Head of caudate nucleus (tissue), 42 donors: ENCODE results near the gene MZB1.

Source experiments
- DNase-seq, 42 donors: peaks; one replicate each; pipeline versions ENCODE4 v3.0.0 to v3.0.0-alpha.2; 2020 to 2021; ENCODE audit warnings: mixed read lengths in 7 of 42
- intact Hi-C: fragments of 100-400 bp; cut with DNase I; formaldehyde crosslinking; loops from one replicate; pipeline ENCODE4 v1.15.0; 2022

Gene MZB1

GRCh38 chr5:139383275-139383992 lies 6.3 kb downstream of the MZB1 start, which contains the start of gene SLC23A1:
TSS of gene SLC23A1 (minus strand) at chr5:139383297. CDS start at chr5:139383253, 44 bp downstream.
- DNase-seq, result peak in 1 of 42 donors; percentile 2
- intact Hi-C loops, result no loop called here

GRCh38 chr5:139382807-139383206 lies 6.9 kb downstream of the MZB1 start:
- intact Hi-C loops, result no loop called here
- peak in 1 of 42 donors; percentile 16 for DNase-seq

DNA sequence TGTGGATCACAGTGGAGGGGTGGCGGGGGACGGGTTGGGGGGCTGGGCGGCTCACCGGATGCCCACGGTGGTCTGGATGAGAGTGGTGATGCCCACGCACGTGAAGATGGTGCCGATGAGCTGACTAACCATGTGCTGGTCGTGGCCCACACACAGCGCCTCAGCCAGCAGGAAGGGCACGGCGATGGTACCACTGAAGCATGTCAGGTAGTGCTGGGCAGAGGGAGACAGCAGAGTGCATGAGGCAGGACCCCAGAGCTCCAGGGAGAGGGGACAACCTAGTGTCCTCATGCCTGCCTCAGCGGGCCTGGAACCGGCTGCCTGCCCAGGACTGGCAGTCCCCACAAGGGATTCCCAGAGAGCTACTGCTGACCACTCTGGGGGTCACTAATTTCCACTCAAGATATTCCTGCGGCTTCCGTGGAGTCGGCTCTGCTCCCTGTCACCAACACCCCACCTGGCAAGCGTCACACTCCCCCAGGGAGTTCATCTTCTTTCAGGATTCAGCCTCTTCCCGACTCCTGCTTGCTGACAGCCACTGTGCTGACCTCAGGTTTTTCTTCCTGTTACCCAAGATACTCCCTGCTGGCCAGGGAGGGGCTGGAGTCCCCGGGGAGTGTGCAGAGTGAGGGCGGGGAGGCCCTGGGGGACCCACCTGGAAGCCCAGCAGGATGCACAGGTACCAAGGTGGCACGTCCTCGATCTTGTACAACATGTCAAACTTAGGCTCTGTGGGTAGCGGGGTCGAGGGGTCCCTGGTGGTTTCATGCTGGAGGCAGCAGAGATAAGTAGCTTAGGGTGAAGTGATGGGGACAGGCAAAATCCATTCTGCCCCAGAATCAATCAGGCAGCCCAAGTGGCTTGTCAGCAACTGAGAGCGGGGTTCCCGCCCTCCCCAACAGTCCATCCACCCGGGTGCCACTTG lies 7.6 kb downstream of the MZB1 start:
- DNase-seq, result peak in 1 of 42 donors; percentile 24
- intact Hi-C loops, result no loop called here

DNA sequence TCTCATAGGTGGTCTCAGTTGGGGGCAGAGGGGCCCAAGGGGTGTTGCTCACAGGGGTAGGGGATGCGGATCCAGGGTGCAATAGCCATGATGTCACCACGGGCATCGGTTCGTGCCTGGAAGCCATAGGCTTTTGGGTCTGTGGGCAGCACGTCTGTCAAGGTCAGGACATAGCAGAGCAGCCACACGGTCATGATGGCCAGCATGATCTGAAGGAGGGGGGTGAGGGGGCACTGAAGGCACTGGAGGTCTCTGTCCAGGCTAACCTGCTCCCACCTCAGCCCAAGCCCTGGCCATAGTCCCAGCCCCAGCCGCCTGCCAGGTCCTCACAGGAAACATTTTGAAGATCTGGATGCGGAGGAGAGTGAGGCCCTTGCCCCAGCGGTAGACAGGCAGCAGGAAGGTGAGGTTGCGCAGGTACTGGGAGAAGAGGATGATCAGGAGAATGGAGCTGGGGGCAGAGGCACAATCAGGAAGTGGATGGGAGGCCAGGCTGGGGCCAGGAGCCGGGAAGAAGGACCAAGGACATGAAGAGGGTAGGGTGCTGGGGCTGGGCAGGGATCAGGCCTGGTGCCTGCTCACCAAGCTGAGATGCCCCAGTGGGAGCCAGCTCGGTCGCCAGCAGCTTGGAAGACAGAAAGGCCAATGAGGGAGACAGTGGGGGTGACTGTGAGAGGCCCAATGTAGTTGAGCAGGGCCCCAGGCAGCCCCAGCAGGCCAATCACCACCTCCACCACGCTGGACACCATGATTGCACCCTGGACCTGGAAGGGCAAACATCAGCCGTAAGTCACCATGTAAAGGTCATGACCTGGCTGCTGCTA lies 9.9 kb downstream of the MZB1 start:
- intact Hi-C loops, result no loop called here
- DNase-seq, result no peak

DNA sequence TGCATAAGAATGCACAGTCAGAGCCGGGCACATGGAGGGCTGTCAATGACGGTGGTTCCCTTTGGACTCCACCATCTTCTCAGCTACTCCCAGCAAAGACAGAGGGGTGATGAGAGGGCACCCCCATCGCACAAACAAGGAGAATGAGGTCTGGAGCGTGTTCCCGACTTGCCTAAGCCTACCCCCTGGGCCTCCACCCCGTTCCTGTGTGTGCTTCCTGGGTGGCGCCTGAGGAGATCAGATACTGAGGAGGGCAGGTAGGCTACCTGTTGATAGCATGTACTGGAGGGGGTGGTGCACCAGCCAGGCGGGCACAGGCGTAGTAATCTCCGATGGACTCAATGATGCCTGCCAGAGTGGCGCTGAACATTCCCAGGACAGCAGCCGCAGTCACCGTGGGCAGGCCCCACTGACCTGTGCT lies 10.8 kb downstream of the MZB1 start:
- DNase-seq, result no peak
- intact Hi-C loops, result no loop called here

DNA sequence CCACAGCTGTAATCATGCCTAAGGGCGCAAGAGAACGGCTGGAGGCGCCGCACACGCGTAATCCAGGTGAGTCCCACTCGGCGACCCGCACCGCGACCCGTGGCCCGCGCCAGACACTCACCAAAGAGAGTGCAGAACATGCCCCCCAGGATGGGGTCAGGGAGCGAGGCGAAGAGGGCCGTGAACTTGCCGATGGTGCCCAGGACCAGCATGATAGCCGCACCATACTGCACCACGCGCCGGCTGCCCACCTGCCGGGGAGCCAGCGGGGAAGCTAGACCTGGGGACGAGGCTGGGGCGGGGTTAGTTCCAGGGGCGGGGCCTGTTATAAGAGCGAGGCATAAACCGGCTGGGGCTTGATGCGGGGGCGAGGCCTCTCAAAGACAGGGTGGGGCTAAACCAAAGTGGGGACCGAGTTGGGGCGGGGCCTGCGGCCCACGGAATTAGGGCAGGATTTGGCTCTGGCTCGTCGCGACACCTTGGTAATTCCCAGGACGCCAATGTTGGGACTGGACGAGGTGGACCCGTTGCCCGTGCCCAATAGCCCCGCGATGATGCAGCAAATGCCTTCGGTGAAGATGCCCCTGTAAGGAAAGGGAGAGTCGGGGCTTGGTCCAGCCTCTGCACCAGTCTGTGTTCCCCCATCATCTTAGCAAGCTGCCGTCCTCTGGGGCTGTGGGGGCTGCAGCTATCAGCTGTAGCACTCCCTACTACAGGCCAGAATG lies 11.4 kb downstream of the MZB1 start:
- intact Hi-C loops, result no loop called here

DNA sequence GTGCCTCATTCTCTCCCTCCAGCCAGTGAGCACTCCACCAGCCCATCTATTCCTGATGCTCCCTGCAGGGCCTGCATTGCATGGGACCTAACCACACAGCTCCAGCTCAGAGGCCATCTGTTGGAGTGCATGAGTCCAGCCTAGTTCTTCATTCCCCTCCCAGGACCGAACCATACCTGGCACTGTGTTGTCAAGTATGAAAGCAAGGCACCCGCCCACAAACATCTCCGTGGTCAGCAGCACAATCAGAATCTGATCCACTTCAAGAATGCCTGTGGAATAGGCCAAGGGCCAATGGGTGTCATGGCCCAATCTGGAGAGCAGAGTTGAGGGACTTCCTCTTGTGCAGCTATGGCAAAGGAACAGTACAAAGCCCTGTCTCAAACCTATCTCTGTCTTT lies 12.5 kb downstream of the MZB1 start:
- DNase-seq, result peak in 1 of 42 donors; percentile 4
- intact Hi-C loops, result no loop called here

More for the DNA sequence above, 11.4 kb downstream of the MZB1 start:
- DNase-seq, result peak in 1 of 42 donors; percentile 34

GRCh38 chr5:139376364-139376763 lies 13.3 kb downstream of the MZB1 start:
- no peak for DNase-seq
- intact Hi-C loops, result no loop called here

DNA sequence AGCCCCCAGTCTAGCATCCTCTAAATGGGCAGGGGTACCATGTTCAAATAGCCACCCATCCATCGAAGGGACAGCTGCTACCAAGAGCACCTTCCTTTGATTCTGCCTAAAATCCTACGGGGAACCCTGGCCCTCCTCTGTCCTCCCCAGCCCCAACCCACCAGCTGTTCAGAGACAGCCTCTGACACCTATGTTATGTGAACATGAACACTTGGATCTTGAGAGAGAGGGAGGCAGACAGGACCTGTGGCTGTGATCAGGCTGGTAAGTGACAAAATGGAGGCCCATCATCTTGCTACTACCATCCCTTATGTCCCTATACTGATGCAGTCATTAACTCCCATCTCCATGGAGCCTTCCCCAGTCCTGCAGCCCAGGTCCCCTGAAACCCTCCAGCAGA lies 14.8 kb downstream of the MZB1 start:
- intact Hi-C loops, result no loop called here
- peak in 5 of 42 donors; percentile 0 to 18 (median 10) for DNase-seq

DNA sequence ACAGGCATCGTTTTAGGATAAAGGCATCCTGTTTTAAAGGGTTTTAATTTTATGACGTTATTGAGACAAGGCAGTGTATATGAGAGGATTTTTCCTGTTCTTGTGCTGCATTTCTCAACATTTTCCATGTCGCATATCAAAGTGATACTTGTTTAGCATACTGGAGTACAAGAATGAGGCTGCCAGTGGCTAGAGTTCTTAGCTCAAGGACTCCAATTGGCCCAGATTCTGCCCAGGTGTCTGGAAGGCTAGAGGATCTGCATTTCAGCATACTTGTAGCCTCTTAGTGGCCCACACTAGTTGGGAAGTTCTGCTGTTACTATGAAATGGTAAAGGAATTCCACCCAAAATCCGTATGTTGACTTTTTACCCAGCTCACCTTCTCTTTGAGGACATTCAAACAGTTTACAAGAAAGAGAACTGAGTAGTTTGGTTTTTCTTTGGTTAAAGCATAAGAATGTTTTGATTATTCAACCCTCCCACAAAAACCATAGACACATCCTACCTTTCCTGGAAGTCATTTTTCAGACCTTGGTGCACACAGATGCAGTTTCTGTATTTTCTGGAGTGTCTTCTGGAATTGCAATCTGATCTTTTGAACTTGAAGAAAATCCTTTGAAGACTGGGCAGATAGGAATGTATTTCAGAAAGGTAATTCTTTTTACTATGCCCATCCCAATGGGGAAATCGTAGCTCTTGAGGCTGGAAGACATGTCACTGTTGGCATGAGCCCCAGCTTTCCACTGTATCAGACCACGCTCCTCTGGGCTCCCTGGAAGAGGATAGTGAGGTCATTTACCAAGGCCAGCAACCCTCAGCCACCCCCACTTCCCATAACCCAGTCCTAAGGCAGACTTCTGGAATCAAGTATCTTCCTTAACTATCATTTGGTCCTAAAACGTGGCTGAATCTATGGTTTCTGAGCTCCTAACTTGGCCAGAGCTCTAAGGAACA lies 18.0 kb downstream of the MZB1 start:
- intact Hi-C loops, result no loop called here
- peak in 4 of 42 donors; percentile 3 to 25 (median 14) for DNase-seq

DNA sequence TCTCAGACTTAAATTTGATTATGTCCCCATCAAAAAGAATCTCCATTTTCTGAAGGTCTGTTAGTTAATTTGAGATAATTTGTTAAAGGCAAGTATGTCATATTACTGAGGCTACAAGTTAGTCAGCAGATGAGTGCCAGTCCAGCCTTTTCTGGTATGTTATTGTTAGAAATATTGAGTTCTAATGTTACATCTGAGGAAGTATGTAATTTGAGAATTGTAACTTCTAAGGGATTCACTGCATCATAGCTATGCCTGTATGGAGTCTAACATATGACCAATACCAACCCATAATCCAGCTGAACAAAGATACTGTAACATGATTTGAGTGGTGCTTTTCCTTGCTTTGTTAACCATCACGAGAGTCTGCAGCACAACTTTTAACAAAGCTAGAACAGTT lies 20.5 kb downstream of the MZB1 start:
- intact Hi-C loops, result no loop called here

GRCh38 chr5:139368613-139369012 lies 21.1 kb downstream of the MZB1 start:
- intact Hi-C loops, result no loop called here
- peak in 3 of 42 donors; percentile 5 to 25 (median 21) for DNase-seq

More for the DNA sequence above, 20.5 kb downstream of the MZB1 start:
- no peak for DNase-seq

DNA sequence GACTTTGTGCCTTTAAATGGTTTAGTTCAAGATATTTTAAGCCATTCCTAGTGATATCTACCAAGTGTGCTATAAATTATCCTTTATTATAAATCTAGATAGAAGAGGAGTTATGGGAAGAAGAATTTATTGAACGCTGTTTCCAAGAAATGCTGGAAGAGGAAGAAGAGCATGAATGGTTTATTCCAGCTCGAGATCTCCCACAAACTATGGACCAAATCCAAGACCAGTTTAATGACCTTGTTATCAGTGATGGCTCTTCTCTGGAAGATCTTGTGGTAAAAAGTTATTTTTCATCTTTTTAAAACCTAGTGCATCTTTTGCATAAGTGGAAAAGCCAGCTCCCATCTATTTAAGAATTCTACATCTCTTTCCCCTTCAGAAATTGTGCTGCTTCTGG lies 25.2 kb downstream of the MZB1 start:
- intact Hi-C loops, result no loop called here
- DNase-seq, result no peak

DNA sequence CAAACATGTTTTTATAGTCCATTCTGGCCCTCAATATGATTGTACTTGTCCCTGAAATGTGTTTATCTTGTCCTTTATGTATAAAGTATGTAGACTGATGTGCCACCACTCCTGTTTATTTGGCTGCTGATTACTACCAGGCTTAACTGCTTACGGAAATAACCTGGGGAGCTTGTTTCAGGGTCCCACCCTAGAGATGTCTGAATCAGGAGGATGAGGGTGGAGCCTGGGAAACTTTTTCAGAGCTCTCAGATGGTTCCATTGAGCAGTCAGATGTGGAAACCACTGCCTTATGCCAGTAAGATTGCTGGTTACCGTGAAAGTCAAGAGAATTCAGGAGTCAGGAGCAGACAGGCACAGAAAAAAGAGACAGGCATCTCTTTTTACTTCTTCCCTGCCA lies 25.8 kb downstream of the MZB1 start:
- intact Hi-C loops, result no loop called here
- peak in 1 of 42 donors; percentile 3 for DNase-seq

DNA sequence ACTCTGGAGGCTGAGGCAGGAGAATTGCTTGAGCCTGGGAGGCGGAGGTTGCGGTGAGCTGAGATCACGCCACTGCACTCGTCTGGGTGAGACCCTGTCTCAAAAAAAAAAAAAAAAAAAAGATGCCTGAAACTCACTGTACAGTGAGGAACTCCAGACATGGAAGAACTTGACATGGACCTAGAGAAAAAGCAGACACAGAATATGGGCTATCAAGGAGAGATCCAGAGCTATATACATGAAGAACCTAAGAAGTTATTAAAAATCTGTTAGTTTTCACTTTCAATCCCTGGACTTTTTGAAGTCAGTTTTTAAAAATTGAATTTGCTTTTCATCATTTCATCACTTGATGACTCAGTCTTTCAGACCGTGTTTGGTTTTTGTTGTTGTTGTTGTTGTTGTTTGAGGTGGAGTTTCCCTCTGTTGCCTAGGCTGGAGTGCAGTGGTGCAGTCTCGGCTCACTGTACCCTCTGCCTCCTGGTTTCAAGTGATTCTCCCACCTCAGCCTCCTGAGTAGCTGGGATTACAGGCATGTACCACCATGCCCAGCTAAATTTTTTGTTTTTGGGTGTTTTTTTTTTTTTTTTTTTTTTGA lies 27.8 kb downstream of the MZB1 start:
- peak in 1 of 42 donors; percentile 1 for DNase-seq
- intact Hi-C loops, result no loop called here

GRCh38 chr5:139360384-139360783 lies 29.3 kb downstream of the MZB1 start:
- peak in 3 of 42 donors; percentile 2 to 6 (median 4) for DNase-seq
- intact Hi-C loops, result no loop called here

GRCh38 chr5:139358064-139358463 lies 31.6 kb downstream of the MZB1 start:
- intact Hi-C loops, result no loop called here
- DNase-seq, result peak in 1 of 42 donors; percentile 7
